Measurements from ENCODE around the gene BAZ2B.

DNA sequence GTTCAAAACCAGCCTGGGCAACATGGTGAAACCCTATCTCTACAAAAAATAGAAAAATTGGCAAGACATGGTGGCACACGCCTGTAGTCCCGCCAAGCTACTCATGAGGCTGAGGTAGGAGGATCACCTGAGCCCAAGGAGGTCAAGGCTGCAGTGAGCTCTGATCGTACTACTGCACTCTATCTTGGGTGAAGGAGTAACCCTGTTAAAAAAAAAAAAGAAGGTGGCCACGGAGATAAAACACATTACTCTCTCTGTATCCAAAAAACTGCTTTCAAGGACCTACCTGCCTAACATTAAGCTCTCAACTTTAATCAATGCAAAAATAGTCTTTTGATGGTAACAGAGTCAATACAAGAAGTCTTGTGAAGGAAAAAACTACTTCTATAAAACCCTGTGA, 57.3 kb downstream of the BAZ2B start:
- TF ChIP-seq CTCF (IDR thresholded peaks at IDR 0.05): no peak
- TF ChIP-seq POLR2AphosphoS5 (IDR thresholded peaks at IDR 0.05): no peak
- TF ChIP-seq POLR2A (IDR thresholded peaks at IDR 0.05): no peak
- no peak for TF ChIP-seq EP300 (IDR thresholded peaks at IDR 0.05)

Measured in sigmoid colon (tissue), 4 donors.